Stimulated activated CD4-positive, alpha-beta T cell treated with anti-CD3 and anti-CD28 coated beads, Interleukin-2, amount 100 ng/mL, for 4 hours (primary cell): ENCODE measurements around the gene ANKRD13C.
"Not testable (repeated sequence)": the region's sequence is repeated elsewhere in the genome, so short reads cannot be mapped to it uniquely, and the experiment has no call there.

ENCODE experiments used
- DNase-seq: peaks from one replicate; pipeline ENCODE4 v3.0.0-alpha.2; 2020; ENCODE audit warnings: low read depth

Gene ANKRD13C

DNA sequence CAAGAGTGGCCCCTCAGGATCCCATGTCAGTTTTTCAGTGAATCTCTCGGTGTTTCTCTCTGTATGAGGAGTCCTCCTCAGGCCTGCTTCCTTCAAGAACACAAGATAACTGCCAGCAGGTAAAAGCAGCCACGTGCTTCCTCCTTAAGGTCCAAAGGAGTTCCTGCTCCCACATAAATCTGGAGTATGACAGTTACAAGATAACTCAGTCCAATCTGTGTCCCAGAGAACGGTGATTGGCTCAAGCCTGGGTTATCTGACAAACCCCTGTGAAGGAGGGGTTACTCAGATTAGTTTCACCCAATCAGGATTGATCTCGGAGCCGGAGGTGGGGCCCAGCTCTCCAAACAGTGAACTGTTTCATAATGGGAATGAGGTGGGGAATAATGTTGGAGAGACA, 5.8 kb upstream of the ANKRD13C start:
- DNase-seq: no peak

DNA sequence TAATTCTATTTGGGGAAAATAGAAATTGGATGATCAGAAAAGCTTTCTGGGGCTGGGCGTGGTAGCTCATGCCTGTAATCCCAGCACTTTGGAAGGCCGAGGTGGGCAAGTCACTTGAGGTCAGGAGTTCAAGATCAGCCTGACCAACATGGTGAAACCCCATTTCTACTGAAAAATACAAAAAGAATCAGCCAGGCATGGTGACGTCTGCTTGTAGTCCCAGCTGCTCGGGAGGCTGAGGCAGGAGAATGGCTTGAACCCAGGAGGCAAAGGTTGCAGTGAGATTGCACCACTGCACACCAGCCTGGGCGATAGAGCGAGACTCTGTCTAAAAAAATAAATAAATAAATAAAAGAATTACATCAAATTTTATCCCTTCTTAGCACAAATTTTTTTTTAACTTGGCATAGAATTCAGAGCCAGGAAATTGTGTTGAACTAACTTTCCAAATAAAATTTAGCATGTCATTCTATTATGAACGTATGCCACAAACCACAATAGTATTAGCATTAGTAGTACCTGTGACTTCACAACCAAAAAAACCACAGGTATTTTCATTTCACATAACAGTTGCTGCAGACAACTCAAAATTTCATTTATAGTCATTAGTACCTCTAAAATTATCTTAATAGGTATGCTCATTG, 4.5 kb upstream of the ANKRD13C start:
- DNase-seq: no peak

DNA sequence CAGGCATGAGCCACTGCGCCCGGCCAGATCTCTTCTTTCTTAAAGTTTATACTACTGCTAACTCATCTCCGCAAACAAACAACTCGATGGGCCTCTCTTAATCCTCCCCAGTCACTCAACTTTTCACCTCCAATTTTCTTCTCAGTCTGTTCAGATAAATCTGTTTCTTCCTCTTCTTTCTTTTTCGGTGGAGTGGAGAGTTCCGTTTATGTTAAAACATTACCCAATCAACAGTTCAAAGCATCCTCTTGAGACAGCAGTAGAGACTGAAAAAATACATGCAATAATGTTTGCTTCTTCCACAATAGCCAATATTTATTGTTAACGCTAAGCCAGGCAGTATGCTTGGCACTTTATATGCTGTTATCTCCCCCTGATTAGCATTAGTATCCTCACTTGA, 1.4 kb upstream of the ANKRD13C start:
- DNase-seq: no peak

DNA sequence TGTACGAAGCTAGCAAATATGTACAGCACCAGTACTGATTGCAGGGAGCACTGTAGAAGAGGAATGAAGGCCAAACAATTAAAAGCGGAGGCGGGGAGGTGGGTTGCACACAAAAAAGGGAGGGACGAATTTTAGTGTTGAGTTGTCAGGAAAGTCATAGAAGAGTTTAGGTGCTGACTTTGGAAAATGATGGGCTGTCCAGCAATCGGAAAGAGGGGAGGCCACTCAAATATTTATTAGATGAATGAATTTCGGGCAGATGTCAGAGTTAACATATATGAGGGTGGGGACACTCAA, 537 bp upstream of the ANKRD13C start:
- DNase-seq: no peak

DNA sequence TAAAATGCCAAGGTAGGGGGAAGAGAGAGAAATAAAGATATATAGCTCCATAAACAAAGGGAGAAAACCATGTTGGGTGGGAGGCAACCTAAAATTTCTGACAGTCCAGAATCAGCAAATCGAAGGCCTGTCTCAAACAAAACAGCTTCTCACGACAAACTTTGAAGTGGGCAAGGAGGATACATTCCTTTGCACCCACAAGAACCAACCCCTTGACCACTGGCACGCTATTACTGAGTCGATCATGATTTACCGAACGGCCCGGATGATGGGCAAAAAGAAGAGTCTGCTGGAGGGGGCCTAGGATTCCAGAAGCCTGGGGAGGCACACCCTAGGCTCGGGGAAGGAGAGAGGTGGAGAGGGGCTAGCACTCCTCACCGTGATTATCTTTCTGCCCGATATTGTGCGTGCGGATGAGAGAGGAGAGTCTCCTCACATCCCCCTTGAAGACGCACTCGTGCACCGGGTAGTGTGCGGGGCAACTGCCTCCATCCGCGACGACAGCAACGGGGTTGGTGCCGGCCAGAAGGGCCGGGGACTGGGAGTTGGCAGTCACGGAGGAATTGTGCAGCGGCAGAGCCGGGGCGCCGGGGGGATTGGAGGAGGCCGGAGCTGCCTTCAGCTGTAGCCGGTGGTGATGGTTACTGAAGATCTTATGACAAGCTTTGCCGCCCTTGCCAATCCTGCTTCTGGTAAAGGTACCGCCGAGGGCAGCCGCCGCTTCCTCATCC, 756 bp downstream of the ANKRD13C start:
- no peak for DNase-seq

DNA sequence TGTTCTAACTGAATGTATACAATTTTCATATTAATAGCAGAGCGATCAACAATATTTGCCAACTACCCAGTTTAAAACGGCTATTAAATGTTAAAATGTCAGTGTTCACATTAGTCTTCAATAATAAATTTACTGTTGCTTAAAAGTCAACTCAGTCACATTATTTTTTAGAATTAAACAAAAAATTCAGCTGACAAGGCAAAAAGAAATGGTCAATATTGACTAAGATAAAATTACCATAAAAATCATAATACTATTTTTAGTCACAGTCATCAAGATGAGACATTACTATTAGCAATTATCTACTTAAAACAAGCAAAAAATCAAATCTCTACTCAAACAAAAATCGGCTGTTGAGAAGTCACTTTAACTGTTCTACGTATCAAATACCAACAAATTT, 1.5 kb downstream of the ANKRD13C start:
- no peak for DNase-seq

DNA sequence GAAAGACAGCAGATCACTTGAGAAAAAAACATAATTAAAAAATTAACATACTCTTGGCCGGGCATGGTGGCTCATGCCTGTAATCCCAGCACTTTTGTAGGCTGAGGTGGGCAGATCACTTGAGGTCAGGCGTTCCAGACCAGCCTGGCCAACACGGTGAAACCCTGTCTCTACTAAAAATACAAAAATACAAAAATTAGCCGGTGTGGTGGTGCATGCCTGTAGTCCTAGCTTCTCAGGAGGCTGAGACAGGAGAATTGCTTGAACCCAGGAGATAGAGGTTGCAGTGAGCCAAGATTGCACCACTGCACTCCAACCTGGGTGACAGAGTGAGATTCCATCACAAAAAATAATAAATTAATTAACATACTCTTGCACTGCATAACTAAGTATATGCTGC, 4.7 kb downstream of the ANKRD13C start:
- not testable (repeated sequence) for DNase-seq

DNA sequence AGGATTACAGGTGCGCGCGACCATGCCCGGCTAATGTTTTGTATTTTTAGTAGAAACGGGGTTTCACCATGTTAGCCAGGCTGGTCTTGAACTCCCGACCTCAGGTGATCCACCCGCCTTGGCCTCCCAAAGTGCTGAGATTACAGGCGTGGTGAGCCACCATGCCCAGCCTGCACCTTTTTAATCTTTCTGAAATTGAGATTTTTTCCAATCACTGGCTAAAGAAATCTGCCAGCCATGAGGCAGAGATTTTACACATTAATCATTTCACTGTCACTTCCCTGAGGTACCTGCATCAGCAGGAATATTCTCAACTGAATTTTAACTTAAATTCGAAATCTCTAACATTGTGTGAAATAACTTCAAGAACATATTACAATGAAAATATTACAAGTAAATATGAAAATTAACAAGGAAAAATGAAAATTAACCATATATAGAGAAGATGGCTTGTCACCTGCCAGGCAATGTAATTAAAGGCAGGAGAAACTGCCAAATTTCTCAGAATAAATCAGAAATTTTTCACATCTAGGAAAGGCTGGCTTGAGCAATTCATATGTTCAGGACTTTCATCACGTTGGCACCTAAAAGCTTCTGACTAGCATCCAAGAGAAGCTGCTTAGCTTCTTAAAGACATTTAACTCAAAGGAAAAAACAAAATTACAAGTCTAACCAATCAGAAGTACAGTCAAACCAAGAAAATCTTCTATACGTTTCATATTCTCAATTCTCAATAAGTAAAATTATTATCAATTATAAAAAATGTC, 5.9 kb downstream of the ANKRD13C start:
- DNase-seq: no peak

DNA sequence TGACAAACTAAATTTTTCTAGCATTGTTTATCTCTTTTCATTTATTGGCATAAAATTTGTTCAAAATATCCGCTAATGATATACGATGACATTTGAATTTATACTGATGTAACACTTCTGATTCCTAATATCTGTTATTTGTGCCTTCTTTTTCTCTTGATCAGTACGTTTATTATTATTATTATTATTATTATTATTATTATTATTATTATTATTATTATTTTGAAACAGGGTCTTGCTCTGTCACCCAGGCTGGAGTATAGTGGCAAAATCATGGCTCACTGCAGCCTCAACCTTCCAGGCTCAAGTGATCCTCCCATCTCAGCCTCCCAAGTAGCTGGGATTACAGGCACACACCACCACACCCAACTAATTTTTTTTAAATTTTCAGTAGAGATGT, 14.9 kb downstream of the ANKRD13C start:
- not testable (repeated sequence) for DNase-seq

DNA sequence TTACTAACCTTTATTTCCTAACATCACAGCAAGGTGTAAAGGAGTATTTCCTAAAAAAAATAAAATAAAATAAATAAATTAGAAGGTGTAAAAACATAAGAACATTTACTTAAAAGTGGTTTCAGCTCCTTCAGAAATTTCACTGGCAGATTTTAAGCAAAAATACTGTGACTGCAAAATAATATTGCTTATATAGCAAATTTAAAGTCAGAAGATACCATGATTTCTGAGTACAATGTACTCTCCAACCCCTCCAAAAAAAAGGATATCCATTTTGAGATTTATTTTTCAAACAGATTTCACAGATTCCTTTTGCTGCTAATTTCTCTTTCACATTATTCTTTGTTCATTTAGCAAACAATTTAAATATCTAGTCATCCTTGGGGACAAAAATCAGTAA, 18.5 kb downstream of the ANKRD13C start:
- no peak for DNase-seq

DNA sequence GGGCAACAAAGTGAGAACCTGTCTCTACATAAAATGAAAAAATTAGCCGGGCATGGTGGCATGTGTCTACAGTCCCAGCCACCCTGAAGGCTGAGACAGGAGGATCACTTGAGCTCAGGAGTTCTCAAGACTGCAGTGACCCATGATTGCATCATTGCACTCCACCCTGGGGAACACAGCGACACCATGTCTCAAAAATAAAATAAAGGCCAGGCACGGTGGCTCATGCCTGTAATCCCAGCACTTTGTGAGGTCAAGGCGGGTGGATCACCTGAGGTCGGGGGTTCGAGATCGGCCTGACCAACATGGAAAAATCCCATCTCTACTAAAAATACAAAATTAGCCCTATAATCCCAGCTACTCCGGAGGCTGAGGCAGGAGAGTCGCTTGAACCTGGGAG, 20.1 kb downstream of the ANKRD13C start:
- DNase-seq: no peak

DNA sequence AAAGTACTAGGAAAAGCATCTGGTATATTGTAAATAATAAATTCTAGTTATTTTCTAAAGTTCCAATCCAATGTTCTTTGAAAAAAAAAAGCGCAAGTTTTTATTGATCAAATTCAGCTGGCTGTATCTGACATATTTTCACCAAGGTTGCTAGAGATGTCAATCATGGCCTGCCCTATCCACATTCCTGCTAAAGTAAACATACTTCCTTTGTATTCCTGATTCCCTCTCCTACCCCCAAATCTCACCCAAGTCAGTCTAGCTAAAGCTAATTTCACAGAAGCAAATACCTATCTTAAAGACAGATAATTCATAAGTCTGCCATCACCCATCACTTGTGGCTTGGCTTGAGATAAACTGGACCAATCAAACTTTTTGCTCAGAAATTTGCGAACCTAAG, 21.3 kb downstream of the ANKRD13C start:
- no peak for DNase-seq

DNA sequence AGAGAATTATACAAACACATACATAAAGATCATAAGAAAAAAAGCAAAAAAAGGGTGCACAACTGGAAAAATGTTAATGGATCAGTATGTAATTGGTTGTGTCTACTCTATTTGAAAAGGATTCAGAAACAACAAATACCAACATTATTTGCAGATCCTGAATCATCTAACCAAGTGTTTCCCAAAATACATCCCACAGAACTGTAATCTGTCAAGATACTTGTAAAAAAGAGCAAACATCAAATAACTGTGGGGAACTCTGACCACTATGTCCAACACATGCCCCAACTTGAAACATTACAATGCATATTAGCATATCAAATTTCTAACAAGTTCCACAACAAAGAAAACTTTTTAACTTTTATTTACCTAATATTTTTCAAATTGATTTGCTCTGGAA, 22.6 kb downstream of the ANKRD13C start:
- no peak for DNase-seq

DNA sequence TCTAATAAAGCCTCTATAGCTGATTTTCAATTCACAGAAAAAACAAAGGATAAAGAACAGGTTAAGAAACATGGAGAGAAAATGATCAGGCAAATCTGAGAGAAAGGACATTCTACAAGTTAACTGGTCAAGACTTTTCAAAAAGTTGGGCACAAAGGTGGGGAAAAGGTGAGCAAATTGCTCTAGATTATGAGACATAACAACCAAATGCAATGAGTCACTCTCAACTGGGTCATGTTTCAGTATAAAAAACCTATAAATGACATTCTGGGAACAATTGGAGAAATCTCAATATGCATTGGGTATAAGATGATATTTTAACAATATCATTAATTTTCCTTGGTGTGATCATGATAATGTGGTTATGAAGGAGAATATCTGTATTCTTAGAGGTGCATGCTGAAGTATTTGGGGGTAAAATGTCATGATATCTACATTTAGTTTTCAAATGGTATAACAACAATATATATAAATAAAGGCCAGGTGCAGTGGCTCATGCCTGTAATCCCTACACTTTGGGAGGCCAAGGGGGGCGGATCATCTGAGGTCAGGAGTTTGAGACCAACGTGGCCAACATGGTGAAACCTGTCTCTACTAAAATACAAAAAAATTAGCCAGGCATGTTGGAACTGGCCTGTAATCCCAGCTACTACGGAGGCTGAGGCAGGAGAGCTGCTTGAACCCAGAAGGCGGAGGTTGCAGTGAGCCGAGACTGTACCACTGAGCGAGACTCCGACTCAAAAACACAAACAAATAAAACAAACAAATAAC, 27.0 kb downstream of the ANKRD13C start:
- no peak for DNase-seq

DNA sequence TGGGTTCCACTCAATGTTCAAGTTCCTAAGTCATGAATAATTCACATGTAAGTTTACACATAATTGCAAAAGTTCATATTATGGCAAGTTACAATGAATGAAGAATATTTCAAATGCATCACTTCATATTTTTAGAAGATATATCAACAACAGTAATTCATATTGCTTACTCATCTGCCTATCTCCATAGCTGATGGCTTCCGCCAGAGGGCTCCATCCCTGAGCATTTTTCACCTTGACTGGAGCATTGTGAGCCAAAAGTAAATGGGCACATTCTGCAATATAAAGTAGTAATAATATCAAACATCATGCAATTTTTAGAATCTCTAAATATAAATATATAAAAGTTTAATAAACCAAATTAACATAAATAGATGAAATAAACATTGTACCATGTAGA, 29.8 kb downstream of the ANKRD13C start:
- no peak for DNase-seq

DNA sequence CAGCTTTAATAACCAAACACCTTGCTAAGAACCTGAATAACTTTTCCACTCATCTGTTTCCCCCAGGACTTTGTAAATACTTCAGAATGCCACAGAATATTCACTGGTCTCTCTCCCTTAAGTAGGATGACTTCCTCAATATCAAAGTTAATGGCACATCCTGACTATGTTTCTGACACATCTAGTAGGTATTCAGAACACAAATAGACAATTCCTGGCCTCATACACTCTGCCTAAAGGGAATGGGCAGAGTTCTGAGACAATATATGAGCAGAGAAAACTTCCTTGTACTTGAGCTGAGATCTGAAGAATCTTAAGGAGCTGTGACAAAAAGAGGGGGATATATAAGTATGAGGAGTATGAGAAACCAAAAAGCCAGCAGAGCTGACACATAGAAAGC, 34.8 kb downstream of the ANKRD13C start:
- no peak for DNase-seq

DNA sequence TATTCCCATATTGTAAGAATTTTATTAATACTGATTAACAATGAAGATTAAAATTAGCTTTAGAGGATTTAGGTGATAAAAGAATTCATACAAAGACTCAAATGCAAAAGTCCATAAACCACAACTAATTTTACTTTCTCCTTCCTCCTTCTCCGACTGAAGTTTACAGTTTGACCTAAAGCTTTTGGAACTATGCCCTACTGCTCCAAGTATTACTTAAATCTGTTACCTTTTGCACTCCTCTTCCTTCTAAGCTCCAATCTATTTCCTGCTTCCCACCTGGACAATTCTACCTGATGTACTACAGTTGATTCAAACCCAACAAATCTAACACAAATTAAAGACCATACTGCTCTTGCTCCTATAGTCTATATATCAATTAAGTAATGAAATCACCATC, 36.3 kb downstream of the ANKRD13C start:
- DNase-seq: no peak

DNA sequence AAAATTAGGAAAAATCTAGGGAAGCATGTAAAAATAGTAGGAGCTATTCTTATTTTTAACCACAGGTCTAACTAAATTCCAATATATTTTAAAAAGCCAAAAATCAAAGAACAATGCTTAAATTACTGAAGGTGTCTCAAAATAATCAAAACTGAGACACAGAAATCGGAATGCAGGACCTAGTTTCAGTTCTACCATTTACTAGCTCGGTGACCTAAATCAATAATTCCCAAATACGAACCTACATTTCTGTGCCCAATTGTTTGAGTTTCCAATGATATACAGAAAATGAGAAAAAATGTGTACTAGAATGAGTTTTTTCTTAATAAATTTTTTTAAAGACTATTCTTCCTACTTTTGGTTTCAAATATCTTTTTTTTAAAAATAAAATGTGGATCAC, 37.4 kb downstream of the ANKRD13C start:
- no peak for DNase-seq

DNA sequence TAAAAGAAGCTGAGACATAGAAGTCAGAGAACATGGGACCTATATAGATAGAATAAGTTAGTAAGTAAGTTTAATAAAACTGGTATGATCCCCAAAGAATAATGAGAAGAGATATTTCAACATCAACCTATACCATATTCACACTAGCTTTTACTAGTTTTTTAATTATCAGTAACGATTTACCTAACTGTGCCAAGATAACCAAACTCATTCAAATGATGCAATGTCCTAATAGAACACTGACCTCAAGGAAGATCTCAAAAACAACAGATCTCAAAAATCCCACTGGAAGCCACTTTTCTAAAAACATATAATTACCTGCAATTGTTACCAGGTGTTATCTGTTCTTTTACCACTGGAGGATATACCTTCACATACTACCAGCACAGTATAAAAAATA, 38.7 kb downstream of the ANKRD13C start:
- no peak for DNase-seq

DNA sequence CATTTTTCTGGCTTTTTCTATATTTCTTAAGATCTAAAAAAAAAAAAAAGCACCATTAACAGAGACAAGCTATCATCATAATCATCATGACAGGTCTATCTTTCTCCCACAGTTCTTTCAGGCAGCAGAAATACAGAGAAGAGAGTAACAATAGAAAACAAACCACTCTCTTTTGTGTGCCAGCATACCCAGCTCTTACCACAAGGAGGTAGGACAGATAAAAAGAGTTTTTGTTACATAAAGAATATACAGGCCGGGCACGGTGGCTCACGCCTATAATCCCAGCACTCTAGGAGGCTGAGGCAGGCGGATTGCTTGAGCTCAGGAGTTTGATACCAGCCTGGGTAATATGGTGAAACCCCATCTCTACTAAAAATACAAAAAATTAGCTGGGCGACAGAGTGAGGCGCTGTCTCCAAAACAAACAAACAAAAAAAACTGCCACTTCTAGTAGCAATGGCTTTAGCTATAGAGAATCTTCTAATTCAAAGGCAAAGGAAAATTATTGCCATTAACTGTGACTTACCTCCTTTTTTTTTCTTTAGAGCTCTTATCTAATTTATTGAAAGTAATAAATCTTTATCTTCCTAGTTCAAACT, 39.7 kb downstream of the ANKRD13C start:
- no peak for DNase-seq

DNA sequence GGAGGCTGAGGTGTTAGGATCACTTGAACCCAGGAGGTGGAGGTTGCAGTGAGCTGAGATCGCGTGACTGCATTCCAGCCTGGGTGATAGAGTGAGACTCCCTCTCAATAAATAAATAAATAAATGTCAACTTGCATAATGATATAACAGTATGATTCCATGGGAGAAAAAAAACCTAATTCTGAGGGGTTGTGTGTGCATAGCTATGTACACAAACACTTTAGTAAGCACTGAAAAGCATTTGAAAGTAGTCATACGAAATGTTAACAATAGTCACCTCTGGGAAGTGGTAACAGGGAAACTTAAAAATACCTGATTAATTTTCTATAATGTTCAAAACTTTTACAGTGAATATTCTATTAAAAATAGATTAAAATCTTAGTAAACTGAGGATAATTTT, 43.2 kb downstream of the ANKRD13C start:
- no peak for DNase-seq

DNA sequence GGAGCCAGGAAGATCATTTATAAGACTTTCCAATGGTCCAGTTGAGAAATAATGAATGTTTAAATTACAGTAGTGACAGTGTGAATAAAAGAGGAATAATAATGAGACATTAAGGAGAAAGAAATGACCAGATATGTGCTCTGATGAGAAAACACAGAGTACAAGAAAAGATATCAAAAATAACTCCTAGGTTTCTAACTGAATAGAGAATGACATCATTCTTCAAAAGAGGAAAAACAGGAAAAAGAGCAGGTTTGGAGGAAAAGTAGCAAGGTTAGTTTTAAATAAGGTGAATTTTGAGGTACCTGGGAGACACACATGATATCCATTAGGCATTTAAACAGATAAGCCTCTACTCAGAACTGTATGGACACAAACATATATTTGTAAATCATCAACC, 55.0 kb downstream of the ANKRD13C start:
- DNase-seq: no peak
